GDM1 (cell line): ENCODE results near the gene ZEB1.
"Not testable (repeated sequence)": the region's sequence is repeated elsewhere in the genome, so short reads cannot be mapped to it uniquely, and the experiment has no call there.

Experiments used
- DNase-seq: peaks from one replicate; lab custom pipeline; 2025; lab: John Stamatoyannopoulos, UW

Gene ZEB1

DNA sequence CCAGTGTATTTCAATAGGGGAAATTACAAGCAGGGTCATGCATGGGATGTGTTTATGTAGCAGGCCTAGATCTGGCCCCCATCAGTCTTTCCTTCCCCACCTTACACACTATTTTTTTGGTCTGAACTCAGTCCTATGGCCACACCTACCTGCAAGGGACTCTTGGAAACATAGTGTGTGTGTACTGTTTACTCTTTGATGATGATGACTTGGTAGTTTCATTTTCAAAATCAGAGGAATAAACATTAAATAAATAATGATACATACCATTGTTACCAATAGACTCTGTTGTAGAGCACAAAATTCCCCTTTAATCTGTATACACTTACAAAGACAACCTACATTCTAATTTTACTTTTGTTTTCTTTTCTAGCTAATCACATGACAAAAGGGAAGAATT is 191.0 kb downstream of the ZEB1 start:
- DNase-seq, result no peak

DNA sequence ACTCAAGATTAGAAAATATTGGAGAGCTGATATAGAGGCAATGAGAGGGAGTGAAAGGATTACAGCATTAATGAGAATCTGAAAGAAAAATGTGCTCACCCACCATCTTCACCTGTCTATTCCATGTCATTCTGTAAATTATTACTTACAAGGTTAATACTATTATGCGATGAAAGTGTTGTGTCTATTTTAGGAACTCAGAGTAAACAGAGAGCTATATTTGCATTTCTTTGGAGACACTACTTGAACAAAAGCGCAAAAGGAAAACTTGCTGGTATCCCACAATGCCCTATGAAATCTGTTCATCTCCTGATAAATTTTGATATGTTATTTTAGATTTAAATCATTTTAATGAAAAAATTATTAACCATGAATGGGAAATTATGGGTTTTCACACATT is 196.1 kb downstream of the ZEB1 start:
- DNase-seq, result no peak

GRCh38 chr10:31515819-31516402 is 196.9 kb downstream of the ZEB1 start:
- DNase-seq, result no peak

GRCh38 chr10:31520986-31521831 is 202.2 kb downstream of the ZEB1 start:
- no peak for DNase-seq

- DNase-seq, result no peak
Measured at GRCh38 chr10:31522820-31523219, 203.8 kb downstream of the ZEB1 start.

- no peak for DNase-seq
Measured at GRCh38 chr10:31524460-31524859, 205.4 kb downstream of the ZEB1 start.

DNA sequence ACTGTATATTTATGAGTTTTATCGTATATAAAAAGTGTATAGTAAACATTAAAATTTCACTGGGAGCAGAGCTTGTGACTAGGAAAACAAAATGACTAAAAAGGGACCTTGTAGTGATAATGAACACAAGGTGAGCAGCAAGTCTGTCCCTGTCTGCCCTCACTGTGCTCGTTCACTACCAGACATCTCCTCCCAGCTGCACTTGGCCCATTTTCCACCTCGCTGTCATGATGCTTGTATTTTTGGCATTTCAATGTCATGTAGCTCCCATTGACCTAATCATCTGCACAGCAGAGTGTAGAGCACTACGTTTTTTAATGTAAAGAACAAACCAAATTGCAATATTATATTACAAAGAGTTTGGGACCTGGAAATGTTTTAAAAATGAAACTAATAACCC is 207.2 kb downstream of the ZEB1 start:
- no peak for DNase-seq

- no peak for DNase-seq
Measured at GRCh38 chr10:31526681-31527080, 207.7 kb downstream of the ZEB1 start.

GRCh38 chr10:31528831-31529230 is 209.8 kb downstream of the ZEB1 start:
- no peak for DNase-seq

- no peak for DNase-seq
Measured at GRCh38 chr10:31536302-31536701, 217.3 kb downstream of the ZEB1 start.

DNA sequence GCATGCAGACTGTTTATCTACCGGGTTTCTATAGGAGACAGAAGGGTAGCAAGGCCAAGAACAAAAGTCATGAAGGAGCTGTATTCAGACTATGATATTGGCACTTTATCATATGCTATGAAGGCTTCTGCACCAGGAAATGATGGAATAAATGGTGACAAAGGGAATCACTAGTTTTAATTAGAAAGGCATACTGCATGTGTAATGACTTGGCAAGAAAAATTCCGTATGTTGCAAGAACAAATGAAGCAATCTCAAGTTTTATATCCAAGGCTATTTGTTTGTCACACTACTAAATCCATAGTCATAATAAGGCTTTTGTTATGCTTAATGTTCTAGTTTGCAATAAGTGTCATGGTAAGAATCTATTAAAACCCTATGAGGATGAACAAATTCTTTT is 230.9 kb downstream of the ZEB1 start:
- DNase-seq, result no peak

DNA sequence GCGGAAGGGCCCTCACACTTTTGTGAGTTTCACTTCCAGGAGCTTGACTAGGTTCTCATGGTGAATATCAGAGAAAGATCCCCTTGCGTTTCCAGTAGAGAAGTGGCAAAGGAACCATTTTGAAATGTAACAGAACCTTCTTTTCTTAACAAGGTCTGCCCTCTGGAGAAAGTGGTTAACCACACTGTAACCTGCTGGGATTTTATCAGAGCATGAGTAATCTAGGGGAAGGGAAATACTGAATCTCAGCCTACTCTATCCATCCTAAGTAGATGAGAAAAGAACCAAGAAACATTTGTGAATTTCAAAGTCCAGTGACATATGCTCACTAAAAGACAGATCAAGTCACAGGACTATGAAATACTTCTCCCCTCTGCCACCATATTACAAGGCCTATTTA is 235.5 kb downstream of the ZEB1 start:
- DNase-seq, result no peak

GRCh38 chr10:31557854-31558253 is 238.8 kb downstream of the ZEB1 start:
- DNase-seq, result no peak

DNA sequence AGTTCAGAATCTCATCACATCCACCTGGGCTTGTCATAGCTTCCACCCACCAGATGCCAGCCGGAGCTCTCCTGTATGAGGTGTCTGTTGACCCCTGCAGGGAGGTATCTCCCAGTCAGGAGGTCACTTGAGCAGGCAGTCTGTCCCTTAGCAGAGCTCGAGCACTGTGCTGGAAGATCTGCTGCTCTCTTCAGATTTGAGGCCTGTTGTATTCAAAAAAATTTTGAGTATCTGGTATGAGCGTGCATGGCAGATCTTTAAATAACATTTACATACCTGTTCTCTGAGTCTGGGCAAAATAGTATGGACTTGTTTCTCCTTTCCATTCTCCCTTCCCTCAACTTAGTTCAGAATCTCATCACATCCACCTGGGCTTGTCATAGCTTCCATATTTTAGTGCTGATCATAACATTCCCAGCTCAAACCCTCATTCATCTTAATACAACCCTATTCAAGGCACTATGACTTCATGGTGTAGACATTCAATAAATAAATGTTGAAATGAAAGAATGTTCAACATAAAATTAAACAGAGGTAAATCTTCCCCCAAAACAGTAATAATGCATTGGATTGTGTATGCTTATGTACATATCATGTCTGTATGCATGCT is 249.3 kb downstream of the ZEB1 start:
- DNase-seq, result not testable (repeated sequence)

DNA sequence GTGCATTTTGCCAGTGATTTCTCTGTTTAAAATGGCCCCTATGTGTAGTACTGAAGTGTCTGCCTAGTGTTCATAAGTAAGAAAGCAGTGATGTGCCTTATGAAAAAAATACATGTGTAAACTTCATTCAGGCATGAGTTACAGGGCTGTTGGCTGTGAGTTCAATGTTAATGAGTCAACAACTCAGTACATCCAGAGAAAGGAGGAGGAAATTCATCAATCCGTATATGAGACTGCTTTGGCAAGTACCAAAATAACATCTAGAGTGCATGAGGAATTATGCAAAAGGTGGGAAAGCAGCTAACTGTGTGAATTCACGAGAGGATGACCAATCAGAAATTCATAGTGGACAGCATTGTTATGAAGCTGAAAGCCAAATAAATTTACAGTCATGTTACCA is 255.6 kb downstream of the ZEB1 start:
- no peak for DNase-seq

GRCh38 chr10:31578181-31578852 is 259.3 kb downstream of the ZEB1 start:
- DNase-seq, result no peak

DNA sequence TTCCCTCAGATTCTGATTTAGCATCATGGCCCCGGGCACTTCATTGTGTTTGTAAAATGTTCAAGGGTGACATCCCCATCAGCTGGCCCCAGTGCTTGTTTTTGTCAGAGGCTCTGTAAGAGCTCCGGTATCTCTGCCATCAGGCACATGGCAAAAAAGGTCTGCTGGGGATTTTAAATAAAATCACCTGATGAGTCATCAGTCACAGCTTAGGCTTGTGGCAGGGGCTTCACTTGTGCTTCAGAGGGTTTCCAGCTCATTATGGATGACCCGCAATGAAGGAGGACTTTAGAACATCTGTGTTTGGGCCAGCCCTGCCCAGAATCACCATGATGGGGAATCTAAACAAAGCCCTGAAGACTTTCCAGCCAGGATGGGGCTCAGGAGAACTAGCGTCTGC is 259.9 kb downstream of the ZEB1 start:
- DNase-seq, result no peak
